B cell (primary cell): ENCODE data around the gene ARPC2.

Experiments used
- CTCF ChIP-seq: fragments of 200-600 bp; IDR thresholded peaks from one replicate; pipeline ENCODE4 v1.8.0; 2022; ENCODE audit warnings: antibody characterized with exemption, mild to moderate bottlenecking
- EZH2 ChIP-seq: IDR thresholded peaks from 2 replicates; pipeline ENCODE4 v1.6.1; 2012; ENCODE audit warnings: borderline replicate concordance, low read depth, mild to moderate bottlenecking, moderate library complexity, low read length; ENCODE audit not compliant: insufficient read depth, poor library complexity, severe bottlenecking

GRCh38 chr2:218260166-218260565 is 43.2 kb downstream of the ARPC2 start:
- no peak for TF ChIP-seq CTCF
- TF ChIP-seq EZH2 = no peak
